CD4-positive, alpha-beta memory T cell (primary cell): ENCODE data around the gene TAC1. TPM values are rescaled to one million over a fixed set of nuclear protein-coding genes. Genes with fewer than 3 reads are reported as not detected.

ENCODE experiments used
- CTCF ChIA-PET: fragments of 350-600 bp; sonication (Branson Sonifier 250); formaldehyde crosslinking; loops from one replicate; lab custom pipeline; 2021; ENCODE audit warnings: inconsistent platforms; ENCODE audit not compliant: partially characterized antibody; lab: Charles Lee
- POLR2A ChIA-PET: fragments of 350-600 bp; sonication (Branson Sonifier 250); formaldehyde crosslinking; loops from one replicate; lab custom pipeline; 2021; ENCODE audit not compliant: partially characterized antibody; lab: Charles Lee
- DNase-seq, 5 donors: peaks; one replicate each; pipeline versions ENCODE4 v3.0.0 to v3.0.0-alpha.2; 2020 to 2022; ENCODE audit warnings: mixed read lengths in 1 of 5
- H3K27ac ChIP-seq: one replicate; pipeline ENCODE4 v1.7.0; 2013; ENCODE audit warnings: low read depth, low read length
- H3K27me3 ChIP-seq: 2 replicates; pipeline ENCODE4 v1.7.0; 2013; ENCODE audit warnings: mild to moderate bottlenecking, low read length, moderate library complexity; ENCODE audit not compliant: insufficient read depth
- H3K36me3 ChIP-seq: 2 replicates; pipeline ENCODE4 v1.7.0; 2013; ENCODE audit warnings: mild to moderate bottlenecking, low read length, moderate library complexity; ENCODE audit not compliant: insufficient read depth
- H3K4me1 ChIP-seq: 2 replicates; pipeline ENCODE4 v1.7.0; 2013; ENCODE audit warnings: mild to moderate bottlenecking, low read length, moderate library complexity; ENCODE audit not compliant: insufficient read depth
- H3K4me3 ChIP-seq, 2 donors: one replicate each; pipeline ENCODE4 v1.7.0; 2013; ENCODE audit warnings: low read length in 2 of 2, mild to moderate bottlenecking in 1 of 2
- H3K9me3 ChIP-seq, 2 donors: one replicate each; pipeline ENCODE4 v1.7.0; 2013; ENCODE audit warnings: low read length in 2 of 2, control low read depth in 1 of 2; ENCODE audit not compliant: control insufficient read depth in 1 of 2
- H3K27ac Mint-ChIP-seq, 7 donors: one replicate each; pipeline ENCODE4 v1.8.0; 2020 to 2021; ENCODE audit warnings: mixed read lengths in 7 of 7, mild to moderate bottlenecking in 6 of 7, inconsistent platforms in 3 of 7, moderate library complexity in 3 of 7
- H3K27me3 Mint-ChIP-seq, 2 donors: one replicate each; pipeline ENCODE4 v1.8.0; 2020 to 2021; ENCODE audit warnings: mixed read lengths in 2 of 2
- H3K36me3 Mint-ChIP-seq, 2 donors: one replicate each; pipeline ENCODE4 v1.8.0; 2020 to 2021; ENCODE audit warnings: mixed read lengths in 2 of 2, inconsistent platforms in 1 of 2, mild to moderate bottlenecking in 1 of 2
- H3K4me1 Mint-ChIP-seq, 4 donors: one replicate each; pipeline ENCODE4 v1.8.0; 2020 to 2021; ENCODE audit warnings: mixed read lengths in 4 of 4, mild to moderate bottlenecking in 1 of 4
- H3K4me3 Mint-ChIP-seq, 8 donors: one replicate each; pipeline ENCODE4 v1.8.0; 2020 to 2021; ENCODE audit warnings: mixed read lengths in 8 of 8, mild to moderate bottlenecking in 7 of 8, moderate library complexity in 6 of 8, inconsistent platforms in 3 of 8
- H3K9me3 Mint-ChIP-seq, 8 donors: one replicate each; pipeline ENCODE4 v1.8.0; 2020 to 2021; ENCODE audit warnings: mixed read lengths in 8 of 8, mild to moderate bottlenecking in 5 of 8, inconsistent platforms in 3 of 8, moderate library complexity in 1 of 8
- intact Hi-C: fragments of 100-400 bp; cut with micrococcal nuclease; formaldehyde crosslinking; loops from one replicate; pipeline ENCODE4 v1.15.1; 2023
- polyA plus RNA-seq, 2 donors: library from polyadenylated mRNA; unstranded; fragments of 300-500 nt; fragmentation: Illumina TruSeq; gene quantifications; one replicate each; pipeline ENCODE4 v1.2.3, GENCODE V29; 2021
- total RNA-seq, 2 experiments: library from RNA; stranded (reverse); gene quantifications; one replicate each; pipeline ENCODE4 v1.2.3, GENCODE V29; 2021

Gene TAC1
- total and polyA plus RNA-seq, 4 experiments from 2014 or later: not detected

DNA sequence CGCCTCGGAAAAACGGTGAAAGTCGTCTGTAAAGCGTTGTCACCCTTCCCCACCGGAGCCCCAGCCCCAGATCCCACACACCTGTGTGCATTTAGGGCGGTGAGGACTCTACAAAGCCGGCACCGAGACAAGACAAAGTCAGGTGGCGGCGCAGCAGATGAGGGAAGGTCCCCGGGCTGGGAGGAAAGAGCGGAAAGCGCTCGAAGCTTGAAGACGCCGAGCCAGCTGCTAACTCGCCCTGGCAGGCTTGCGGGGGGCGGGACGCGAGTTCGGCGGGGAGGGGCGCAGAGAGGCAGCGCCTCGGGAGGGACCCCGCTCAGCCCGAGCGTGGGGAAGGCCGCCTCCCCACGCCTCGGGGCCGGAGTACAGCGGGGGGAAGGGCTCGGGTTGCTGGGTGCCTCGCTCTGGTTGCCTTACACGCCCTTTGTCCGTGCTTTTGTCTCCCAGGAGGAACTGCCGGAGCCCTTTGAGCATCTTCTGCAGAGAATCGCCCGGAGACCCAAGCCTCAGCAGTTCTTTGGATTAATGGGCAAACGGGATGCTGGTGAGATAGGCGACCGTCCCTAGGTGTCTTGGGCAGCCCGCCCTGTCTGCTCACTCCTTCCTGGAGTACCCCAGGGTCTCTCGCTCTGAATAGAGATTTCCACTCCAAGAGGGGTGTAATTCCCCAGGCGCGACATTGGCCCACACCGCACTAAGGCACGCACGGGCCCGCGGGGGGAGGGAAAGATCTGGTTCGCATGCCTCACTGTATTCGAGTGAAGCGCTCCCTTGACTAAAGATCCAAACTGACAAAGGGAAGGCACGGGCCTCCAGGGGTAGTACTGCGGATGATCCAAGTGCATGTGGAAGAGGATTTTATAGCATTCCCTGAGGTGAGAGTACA is 1.6 kb downstream of the TAC1 start:
- H3K27me3 Mint-ChIP-seq: peaks cover 41 to 42% of the 10 kb centered on the region in 2 donors
- no peaks in the 10 kb centered on the region for H3K36me3 ChIP-seq
- no peak for DNase-seq
- no peaks in the 10 kb centered on the region for H3K4me1 ChIP-seq
- no peak overlapping the region for H3K27ac Mint-ChIP-seq
- H3K36me3 Mint-ChIP-seq: no peaks in the 10 kb centered on the region
- H3K9me3 ChIP-seq: no peaks in the 10 kb centered on the region
- no peak overlapping the region for H3K4me3 ChIP-seq
- H3K27ac ChIP-seq: no peak overlapping the region
- H3K27me3 ChIP-seq: peaks cover 22% of the 10 kb centered on the region
- peaks cover 2 to 25% (median 14%) of the 10 kb centered on the region in 4 donors for H3K4me1 Mint-ChIP-seq
- ChIA-PET POLR2A (no interaction called here), CTCF (no interaction called here)
- intact Hi-C loops: no loop called here
- peak overlapping the region in 4 of 8 donors; percentile 18 to 33 (median 30) for H3K4me3 Mint-ChIP-seq
- peaks cover 0 to 12% (median 0%) of the 10 kb centered on the region in 8 donors for H3K9me3 Mint-ChIP-seq

DNA sequence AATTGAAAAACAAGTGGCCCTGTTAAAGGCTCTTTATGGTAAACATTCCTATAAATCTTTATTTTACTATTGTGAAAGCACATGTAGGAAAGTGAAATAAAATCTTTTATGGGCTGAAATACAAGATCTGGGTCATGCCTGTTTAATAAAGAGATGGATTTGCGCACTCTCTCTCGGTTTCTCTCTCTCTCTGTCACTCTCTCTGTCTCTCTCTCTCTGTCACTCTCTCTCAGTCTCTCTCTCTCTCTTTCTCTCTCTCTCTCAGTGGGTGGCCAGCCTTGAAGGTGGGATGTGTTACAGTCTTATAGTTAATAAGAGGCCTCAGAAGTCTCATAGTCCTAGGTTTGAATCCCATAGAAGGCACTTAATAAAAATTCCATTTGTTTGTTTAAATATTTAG is 2.4 kb downstream of the TAC1 start:
- intact Hi-C loops: no loop called here
- no peaks in the 10 kb centered on the region for H3K9me3 ChIP-seq
- peaks cover 22% of the 10 kb centered on the region for H3K27me3 ChIP-seq
- Mint-ChIP-seq H3K4me1 (peaks cover 2 to 25% (median 14%) of the 10 kb centered on the region in 4 donors), H3K4me3 (no peak overlapping the region), H3K27me3 (peaks cover 39 to 40% of the 10 kb centered on the region in 2 donors), H3K27ac (no peak overlapping the region), H3K9me3 (peaks cover 0 to 12% (median 0%) of the 10 kb centered on the region in 8 donors), H3K36me3 (no peaks in the 10 kb centered on the region)
- no peak for DNase-seq
- no peak overlapping the region for H3K27ac ChIP-seq
- no peaks in the 10 kb centered on the region for H3K4me1 ChIP-seq
- H3K4me3 ChIP-seq: no peak overlapping the region
- H3K36me3 ChIP-seq: no peaks in the 10 kb centered on the region
- POLR2A ChIA-PET: no interaction called here
- CTCF ChIA-PET: no interaction called here

DNA sequence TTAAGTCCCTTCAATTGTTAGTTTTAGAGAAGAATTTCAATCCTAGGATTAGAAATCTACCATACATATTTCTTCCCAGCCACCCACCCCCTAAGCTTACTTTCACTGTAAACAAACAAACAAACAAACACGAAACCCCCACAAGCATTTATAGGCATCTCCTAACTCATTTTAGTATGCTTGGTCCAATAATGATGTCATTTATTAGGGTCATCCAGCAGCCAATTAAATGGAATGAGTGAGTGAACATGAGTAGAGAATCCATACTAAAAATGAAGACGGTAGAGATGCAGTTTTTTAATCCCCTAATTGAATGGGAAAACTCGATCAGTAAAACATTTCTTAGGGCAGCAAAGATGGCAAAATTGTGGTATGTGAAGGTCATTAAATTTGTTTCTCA is 3.2 kb downstream of the TAC1 start:
- Histone ChIP-seq H3K36me3 (no peaks in the 10 kb centered on the region), H3K27me3 (peaks cover 22% of the 10 kb centered on the region), H3K4me1 (no peaks in the 10 kb centered on the region), H3K9me3 (no peaks in the 10 kb centered on the region), H3K27ac (no peak overlapping the region), H3K4me3 (no peak overlapping the region)
- DNase-seq: no peak
- Mint-ChIP-seq H3K9me3 (peaks cover 0 to 12% (median 0%) of the 10 kb centered on the region in 8 donors), H3K4me3 (no peak overlapping the region), H3K36me3 (no peaks in the 10 kb centered on the region), H3K27me3 (peaks cover 36 to 37% of the 10 kb centered on the region in 2 donors), H3K27ac (no peak overlapping the region), H3K4me1 (peaks cover 2 to 25% (median 14%) of the 10 kb centered on the region in 4 donors)
- CTCF ChIA-PET: no interaction called here
- intact Hi-C loops: no loop called here
- POLR2A ChIA-PET: no interaction called here

DNA sequence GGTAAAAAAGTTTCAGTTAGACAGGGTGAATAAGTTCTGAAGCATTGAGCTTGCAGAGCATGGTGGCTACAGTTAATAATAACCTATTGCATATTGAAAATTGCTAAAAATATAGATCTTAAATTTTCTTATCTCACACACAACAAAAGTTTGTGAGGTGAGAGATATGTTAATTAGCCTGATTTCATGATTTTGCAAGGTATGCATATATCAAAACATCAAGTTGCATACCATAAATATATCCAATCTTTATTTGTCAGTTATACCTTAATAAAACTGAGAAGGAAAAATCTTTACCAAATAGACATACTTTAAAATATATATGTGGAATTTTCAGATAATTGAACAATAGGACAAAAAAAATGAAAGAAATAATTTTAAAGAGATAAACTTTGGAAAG is 16.6 kb downstream of the TAC1 start:
- H3K27me3 Mint-ChIP-seq: peaks cover 0 to 5% of the 10 kb centered on the region in 2 donors
- no peak overlapping the region for H3K27ac Mint-ChIP-seq
- POLR2A ChIA-PET: no interaction called here
- no peaks in the 10 kb centered on the region for H3K4me1 ChIP-seq
- no peak overlapping the region for H3K4me3 ChIP-seq
- no peaks in the 10 kb centered on the region for H3K27me3 ChIP-seq
- no peaks in the 10 kb centered on the region for H3K9me3 ChIP-seq
- no peak overlapping the region for H3K4me3 Mint-ChIP-seq
- no peaks in the 10 kb centered on the region for H3K4me1 Mint-ChIP-seq
- CTCF ChIA-PET: no interaction called here
- no peak overlapping the region for H3K27ac ChIP-seq
- H3K36me3 ChIP-seq: no peaks in the 10 kb centered on the region
- H3K9me3 Mint-ChIP-seq: peaks cover 0 to 6% (median 1%) of the 10 kb centered on the region in 8 donors
- intact Hi-C loops: no loop called here
- no peaks in the 10 kb centered on the region for H3K36me3 Mint-ChIP-seq
- no peak for DNase-seq

DNA sequence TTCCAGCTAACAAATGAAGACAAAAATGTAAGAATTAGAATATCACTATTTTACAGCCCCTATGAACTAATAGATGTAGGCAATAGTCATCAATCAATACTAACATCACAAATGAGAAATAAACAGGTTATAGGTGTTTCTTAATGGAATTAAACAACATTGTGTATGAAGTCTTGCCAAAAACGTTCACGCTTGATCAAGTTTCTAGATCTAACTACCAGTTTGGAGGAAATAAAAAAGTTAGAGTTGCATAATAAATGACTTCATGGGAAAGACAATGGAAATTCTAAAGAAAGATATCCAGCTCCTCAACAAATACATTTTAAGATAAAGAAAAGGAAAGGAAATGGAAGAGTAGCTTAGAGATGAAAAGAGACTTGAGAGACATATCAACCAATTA is 19.7 kb downstream of the TAC1 start:
- H3K9me3 Mint-ChIP-seq: peaks cover 0 to 2% (median 0%) of the 10 kb centered on the region in 8 donors
- Histone ChIP-seq H3K4me1 (no peaks in the 10 kb centered on the region), H3K36me3 (no peaks in the 10 kb centered on the region), H3K9me3 (no peaks in the 10 kb centered on the region), H3K27ac (no peak overlapping the region), H3K4me3 (no peak overlapping the region), H3K27me3 (no peaks in the 10 kb centered on the region)
- ChIA-PET CTCF (no interaction called here), POLR2A (no interaction called here)
- no peak for DNase-seq
- intact Hi-C loops: no loop called here
- no peak overlapping the region for H3K4me3 Mint-ChIP-seq
- H3K27ac Mint-ChIP-seq: no peak overlapping the region
- H3K27me3 Mint-ChIP-seq: no peaks in the 10 kb centered on the region
- H3K4me1 Mint-ChIP-seq: no peaks in the 10 kb centered on the region
- H3K36me3 Mint-ChIP-seq: no peaks in the 10 kb centered on the region

DNA sequence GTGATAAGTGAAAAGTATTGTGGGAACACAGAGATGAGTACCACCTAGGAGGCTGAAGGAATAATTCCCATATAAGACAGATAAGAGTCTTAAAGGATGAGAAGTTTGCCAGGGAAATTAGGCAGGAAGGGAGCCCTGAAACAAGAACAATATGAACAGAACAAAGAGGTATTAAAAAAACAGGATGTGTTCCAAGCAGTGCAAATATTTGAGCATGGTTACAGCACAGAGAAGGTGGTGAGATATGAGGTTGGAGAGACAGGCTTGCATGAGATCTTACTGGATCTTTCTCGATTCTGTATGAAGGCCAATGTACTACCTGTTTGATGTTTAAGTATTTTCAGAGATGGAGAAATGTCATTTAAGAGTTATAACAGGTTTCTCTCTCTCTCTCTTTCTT is 20.3 kb downstream of the TAC1 start:
- no peaks in the 10 kb centered on the region for H3K9me3 ChIP-seq
- intact Hi-C loops: no loop called here
- no peak overlapping the region for H3K27ac ChIP-seq
- no peaks in the 10 kb centered on the region for H3K36me3 ChIP-seq
- H3K4me1 Mint-ChIP-seq: no peaks in the 10 kb centered on the region
- H3K9me3 Mint-ChIP-seq: peaks cover 0 to 2% (median 0%) of the 10 kb centered on the region in 8 donors
- H3K27me3 Mint-ChIP-seq: no peaks in the 10 kb centered on the region
- H3K27me3 ChIP-seq: no peaks in the 10 kb centered on the region
- no peaks in the 10 kb centered on the region for H3K4me1 ChIP-seq
- no peaks in the 10 kb centered on the region for H3K36me3 Mint-ChIP-seq
- H3K4me3 Mint-ChIP-seq: no peak overlapping the region
- CTCF ChIA-PET: no interaction called here
- DNase-seq: no peak
- H3K4me3 ChIP-seq: no peak overlapping the region
- no peak overlapping the region for H3K27ac Mint-ChIP-seq
- POLR2A ChIA-PET: no interaction called here

DNA sequence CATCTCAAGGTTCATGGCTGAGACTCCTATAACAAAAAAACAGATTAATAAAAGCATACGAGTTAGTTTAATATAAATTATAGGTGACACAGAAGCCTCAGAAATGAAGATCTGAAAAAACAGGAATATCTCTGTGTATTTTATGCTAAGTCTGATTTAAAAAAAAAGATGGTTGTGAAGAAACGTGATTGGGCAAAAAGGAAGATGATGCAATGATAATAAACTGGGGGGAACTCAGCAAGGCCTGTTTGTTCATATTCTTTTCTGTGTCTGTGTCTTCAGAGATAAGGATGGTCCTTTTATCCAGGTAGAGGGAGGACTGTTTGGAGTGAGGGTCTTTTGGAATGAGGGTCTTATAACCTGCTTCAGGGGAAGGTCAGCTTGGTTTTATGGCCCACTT is 25.9 kb downstream of the TAC1 start:
- intact Hi-C loops: no loop called here
- no peaks in the 10 kb centered on the region for H3K27me3 ChIP-seq
- H3K4me1 ChIP-seq: no peaks in the 10 kb centered on the region
- no peaks in the 10 kb centered on the region for H3K36me3 ChIP-seq
- Mint-ChIP-seq H3K27ac (no peak overlapping the region), H3K36me3 (no peaks in the 10 kb centered on the region), H3K27me3 (peaks cover 0 to 4% of the 10 kb centered on the region in 2 donors), H3K4me3 (no peak overlapping the region), H3K9me3 (peaks cover 0 to 2% (median 0%) of the 10 kb centered on the region in 8 donors), H3K4me1 (no peaks in the 10 kb centered on the region)
- DNase-seq: no peak
- no peak overlapping the region for H3K27ac ChIP-seq
- H3K4me3 ChIP-seq: no peak overlapping the region
- H3K9me3 ChIP-seq: no peaks in the 10 kb centered on the region
- ChIA-PET POLR2A (no interaction called here), CTCF (no interaction called here)
